Measurements from ENCODE around the gene MYL2. TPM values are rescaled to one million over a fixed set of nuclear protein-coding genes. Genes with fewer than 3 reads are reported as not detected.

MYL2 gene
- total RNA-seq, 1 donor from 2014 or later, result not detected

DNA sequence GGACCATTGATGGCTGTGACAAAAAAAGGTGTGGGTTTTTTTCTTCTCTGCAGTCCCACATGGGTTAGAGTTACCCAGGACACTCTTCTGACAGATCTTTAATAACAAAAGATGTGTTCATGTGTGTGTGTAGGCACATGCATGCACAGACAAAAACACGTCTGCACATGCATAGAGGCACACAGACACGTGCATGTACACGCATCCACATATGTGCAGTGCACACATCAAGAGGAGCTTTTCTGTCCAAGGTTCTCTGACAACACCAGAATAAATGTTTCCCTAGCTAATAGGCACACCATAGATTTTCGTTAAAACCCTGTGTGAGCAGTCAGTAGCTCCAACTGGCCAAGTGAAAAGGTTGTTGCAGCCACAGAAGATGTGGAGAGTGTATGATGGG, 2.8 kb upstream of the MYL2 start:
- H3K9me3 Mint-ChIP-seq (ENCODE audit: unreplicated experiment), result no peaks in the 10 kb centered on the region
- DNase-seq (ENCODE audit: extremely low spot score, unreplicated experiment), result no peak
- H3K27ac Mint-ChIP-seq (ENCODE audit: unreplicated experiment), result no peak overlapping the region
- H3K27me3 Mint-ChIP-seq (ENCODE audit: unreplicated experiment), result peaks cover 24% of the 10 kb centered on the region
- no peak overlapping the region for H3K4me3 Mint-ChIP-seq (ENCODE audit: unreplicated experiment)
- TF ChIP-seq, protein P1, sequence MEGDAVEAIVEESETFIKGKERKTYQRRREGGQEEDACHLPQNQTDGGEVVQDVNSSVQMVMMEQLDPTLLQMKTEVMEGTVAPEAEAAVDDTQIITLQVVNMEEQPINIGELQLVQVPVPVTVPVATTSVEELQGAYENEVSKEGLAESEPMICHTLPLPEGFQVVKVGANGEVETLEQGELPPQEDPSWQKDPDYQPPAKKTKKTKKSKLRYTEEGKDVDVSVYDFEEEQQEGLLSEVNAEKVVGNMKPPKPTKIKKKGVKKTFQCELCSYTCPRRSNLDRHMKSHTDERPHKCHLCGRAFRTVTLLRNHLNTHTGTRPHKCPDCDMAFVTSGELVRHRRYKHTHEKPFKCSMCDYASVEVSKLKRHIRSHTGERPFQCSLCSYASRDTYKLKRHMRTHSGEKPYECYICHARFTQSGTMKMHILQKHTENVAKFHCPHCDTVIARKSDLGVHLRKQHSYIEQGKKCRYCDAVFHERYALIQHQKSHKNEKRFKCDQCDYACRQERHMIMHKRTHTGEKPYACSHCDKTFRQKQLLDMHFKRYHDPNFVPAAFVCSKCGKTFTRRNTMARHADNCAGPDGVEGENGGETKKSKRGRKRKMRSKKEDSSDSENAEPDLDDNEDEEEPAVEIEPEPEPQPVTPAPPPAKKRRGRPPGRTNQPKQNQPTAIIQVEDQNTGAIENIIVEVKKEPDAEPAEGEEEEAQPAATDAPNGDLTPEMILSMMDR (IDR thresholded peaks at IDR 0.05), result no peak
- H3K4me1 Mint-ChIP-seq (ENCODE audit: unreplicated experiment), result peaks cover 6% of the 10 kb centered on the region
- no peaks in the 10 kb centered on the region for H3K36me3 Mint-ChIP-seq (ENCODE audit: unreplicated experiment)

DNA sequence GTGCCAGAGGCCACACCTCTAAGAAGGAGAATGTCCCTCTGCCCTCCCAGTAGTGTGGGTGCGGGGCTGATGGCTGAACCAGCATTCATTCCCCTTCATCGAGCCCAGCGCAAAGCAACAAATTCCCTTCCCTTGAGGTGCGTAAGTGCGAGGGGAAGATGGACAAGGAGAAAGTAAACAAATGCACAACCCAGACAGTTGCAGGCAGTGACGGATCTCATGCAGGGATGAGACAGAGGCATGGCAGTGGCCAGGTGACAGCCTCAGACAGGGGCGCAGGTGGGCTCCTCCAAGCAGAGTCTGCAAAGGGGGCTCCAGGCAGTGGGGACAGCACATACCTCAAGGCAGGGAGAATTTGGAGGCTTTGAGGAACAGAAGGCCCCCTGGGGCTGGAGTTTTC, 2.3 kb upstream of the MYL2 start:
- Mint-ChIP-seq H3K4me3 (ENCODE audit: unreplicated experiment) (no peak overlapping the region), H3K4me1 (ENCODE audit: unreplicated experiment) (peaks cover 7% of the 10 kb centered on the region), H3K9me3 (ENCODE audit: unreplicated experiment) (no peaks in the 10 kb centered on the region), H3K36me3 (ENCODE audit: unreplicated experiment) (no peaks in the 10 kb centered on the region), H3K27ac (ENCODE audit: unreplicated experiment) (no peak overlapping the region), H3K27me3 (ENCODE audit: unreplicated experiment) (peaks cover 25% of the 10 kb centered on the region)
- no peak for DNase-seq (ENCODE audit: extremely low spot score, unreplicated experiment)
- TF ChIP-seq, protein P1 (IDR thresholded peaks at IDR 0.05), result no peak

DNA sequence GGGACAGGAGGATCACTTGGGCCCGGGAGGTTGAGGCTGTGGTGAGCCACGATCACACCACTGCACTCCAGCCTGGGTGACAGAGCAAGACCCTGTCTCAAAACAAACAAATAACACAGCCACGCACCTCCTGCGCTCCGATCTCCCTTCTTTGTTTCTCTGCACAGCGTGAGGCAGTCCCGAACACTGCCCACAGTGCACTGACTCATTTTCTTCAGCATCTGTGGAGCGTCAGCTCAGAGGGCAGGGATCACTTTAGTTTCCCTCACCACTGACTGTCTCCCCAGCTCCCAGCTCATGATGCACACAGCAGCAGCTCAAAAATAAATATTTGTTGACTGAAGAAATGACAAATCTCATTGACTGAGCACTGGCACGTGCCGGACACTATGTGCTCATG, 883 bp upstream of the MYL2 start:
- DNase-seq (ENCODE audit: extremely low spot score, unreplicated experiment), result no peak
- H3K4me1 Mint-ChIP-seq (ENCODE audit: unreplicated experiment), result peaks cover 13% of the 10 kb centered on the region
- no peak overlapping the region for H3K27ac Mint-ChIP-seq (ENCODE audit: unreplicated experiment)
- H3K36me3 Mint-ChIP-seq (ENCODE audit: unreplicated experiment), result no peaks in the 10 kb centered on the region
- TF ChIP-seq, protein P1 (IDR thresholded peaks at IDR 0.05), result no peak
- H3K4me3 Mint-ChIP-seq (ENCODE audit: unreplicated experiment), result no peak overlapping the region
- peaks cover 20% of the 10 kb centered on the region for H3K27me3 Mint-ChIP-seq (ENCODE audit: unreplicated experiment)
- H3K9me3 Mint-ChIP-seq (ENCODE audit: unreplicated experiment), result no peaks in the 10 kb centered on the region

GRCh38 chr12:110919720-110920119, 659 bp downstream of the MYL2 start:
- TF ChIP-seq, protein P1 (IDR thresholded peaks at IDR 0.05), result no peak
- peaks cover 13% of the 10 kb centered on the region for H3K4me1 Mint-ChIP-seq (ENCODE audit: unreplicated experiment)
- H3K27ac Mint-ChIP-seq (ENCODE audit: unreplicated experiment), result no peak overlapping the region
- H3K36me3 Mint-ChIP-seq (ENCODE audit: unreplicated experiment), result no peaks in the 10 kb centered on the region
- H3K9me3 Mint-ChIP-seq (ENCODE audit: unreplicated experiment), result no peaks in the 10 kb centered on the region
- no peak overlapping the region for H3K4me3 Mint-ChIP-seq (ENCODE audit: unreplicated experiment)
- no peak for DNase-seq (ENCODE audit: extremely low spot score, unreplicated experiment)
- peaks cover 11% of the 10 kb centered on the region for H3K27me3 Mint-ChIP-seq (ENCODE audit: unreplicated experiment)

GRCh38 chr12:110917961-110918360, 2.4 kb downstream of the MYL2 start:
- TF ChIP-seq, protein P1 (IDR thresholded peaks at IDR 0.05), result no peak
- H3K4me1 Mint-ChIP-seq (ENCODE audit: unreplicated experiment), result peaks cover 13% of the 10 kb centered on the region
- no peak for DNase-seq (ENCODE audit: extremely low spot score, unreplicated experiment)
- peaks cover 11% of the 10 kb centered on the region for H3K27me3 Mint-ChIP-seq (ENCODE audit: unreplicated experiment)
- no peak overlapping the region for H3K27ac Mint-ChIP-seq (ENCODE audit: unreplicated experiment)
- H3K36me3 Mint-ChIP-seq (ENCODE audit: unreplicated experiment), result no peaks in the 10 kb centered on the region
- no peak overlapping the region for H3K4me3 Mint-ChIP-seq (ENCODE audit: unreplicated experiment)
- no peaks in the 10 kb centered on the region for H3K9me3 Mint-ChIP-seq (ENCODE audit: unreplicated experiment)

Measured in osteocyte (in vitro differentiated cells).